SK-N-SH treated with all-trans-retinoic acid at 6 μM for 48 hours (cell line): ENCODE data around the gene DYNC1H1.

Experiments
- ATAC-seq: fragments of 200-7000 bp; cut with Tn5 transposase; 3 replicates; pipeline ENCODE4 v1.9.1; 2020; ENCODE audit warnings: mild to moderate bottlenecking, moderate library complexity
- ARNTL ChIP-seq: fragments of 450-650 bp; formaldehyde crosslinking; IDR thresholded peaks from 2 replicates; pipeline ENCODE4 v1.5.0; 2020; ENCODE audit warnings: low read depth, mild to moderate bottlenecking, moderate library complexity, borderline replicate concordance
- BACH2 ChIP-seq: fragments of 250-450 bp; sonication (Bioruptor Pico); IDR thresholded peaks from 2 replicates; pipeline ENCODE4 v1.9.0; 2021; ENCODE audit warnings: mild to moderate bottlenecking, borderline replicate concordance
- CREB5 ChIP-seq: fragments of 250-450 bp; sonication (Bioruptor Pico); IDR thresholded peaks from 2 replicates; pipeline ENCODE4 v1.5.1; 2020; ENCODE audit warnings: low read depth, mild to moderate bottlenecking, moderate library complexity
- CSDC2 ChIP-seq: fragments of 250-450 bp; sonication (Bioruptor Pico); IDR thresholded peaks from 2 replicates; pipeline ENCODE4 v1.5.0; 2020; ENCODE audit warnings: mild to moderate bottlenecking, moderate library complexity
- CSRNP3 ChIP-seq: fragments of 250-450 bp; sonication (Bioruptor Pico); IDR thresholded peaks from 2 replicates; pipeline ENCODE4 v1.5.1; 2021; ENCODE audit warnings: mild to moderate bottlenecking, moderate library complexity
- ESRRG ChIP-seq: fragments of 250-450 bp; sonication (Bioruptor Pico); IDR thresholded peaks from 2 replicates; pipeline ENCODE4 v1.6.1; 2021; ENCODE audit warnings: mild to moderate bottlenecking
- GLIS3 ChIP-seq: fragments of 250-450 bp; sonication (Bioruptor Pico); IDR thresholded peaks from 2 replicates; pipeline ENCODE4 v1.5.0; 2020; ENCODE audit warnings: mild to moderate bottlenecking, moderate library complexity
- ISL1 ChIP-seq: fragments of 250-450 bp; sonication (Bioruptor Pico); IDR thresholded peaks from 2 replicates; pipeline ENCODE4 v2.1.2; 2022; ENCODE audit warnings: mild to moderate bottlenecking, moderate library complexity
- OSR1 ChIP-seq: fragments of 250-450 bp; sonication (Bioruptor Pico); IDR thresholded peaks from 2 replicates; pipeline ENCODE4 v1.8.0; 2022; ENCODE audit warnings: moderate library complexity, mild to moderate bottlenecking, inconsistent platforms
- PATZ1 ChIP-seq: fragments of 250-450 bp; sonication (Bioruptor Pico); IDR thresholded peaks from 2 replicates; pipeline ENCODE4 v1.8.0; 2020; ENCODE audit warnings: mild to moderate bottlenecking, moderate library complexity, borderline replicate concordance
- POU6F1 ChIP-seq: fragments of 250-450 bp; sonication (Bioruptor Pico); IDR thresholded peaks from 2 replicates; pipeline ENCODE4 v1.8.0; 2021; ENCODE audit warnings: low read depth, mild to moderate bottlenecking, moderate library complexity, borderline replicate concordance
- PPARA ChIP-seq: fragments of 250-450 bp; sonication (Bioruptor Pico); IDR thresholded peaks from 2 replicates; pipeline ENCODE4 v1.5.0; 2020; ENCODE audit warnings: mild to moderate bottlenecking, borderline replicate concordance
- RARB ChIP-seq: fragments of 250-450 bp; sonication (Bioruptor Pico); IDR thresholded peaks from 2 replicates; pipeline ENCODE4 v1.8.0; 2021; ENCODE audit warnings: mild to moderate bottlenecking, moderate library complexity
- SNAI2 ChIP-seq: fragments of 250-450 bp; sonication (Bioruptor Pico); IDR thresholded peaks from 2 replicates; pipeline ENCODE4 v1.5.0; 2020; ENCODE audit warnings: mild to moderate bottlenecking, moderate library complexity
- TOX ChIP-seq: fragments of 250-450 bp; sonication (Bioruptor Pico); IDR thresholded peaks from 2 replicates; pipeline ENCODE4 v1.8.0; 2021; ENCODE audit warnings: mild to moderate bottlenecking, moderate library complexity, borderline replicate concordance
- TSHZ2 ChIP-seq: fragments of 250-450 bp; sonication (Bioruptor Pico); IDR thresholded peaks from 2 replicates; pipeline ENCODE4 v1.5.0; 2020; ENCODE audit warnings: mild to moderate bottlenecking, moderate library complexity
- ZC3H10 ChIP-seq: fragments of 250-450 bp; sonication (Bioruptor Pico); IDR thresholded peaks from 2 replicates; pipeline ENCODE4 v1.5.1; 2021; ENCODE audit warnings: mild to moderate bottlenecking, moderate library complexity
- ZFP3 ChIP-seq: fragments of 250-450 bp; sonication (Bioruptor Pico); IDR thresholded peaks from 2 replicates; pipeline ENCODE4 v1.5.0; 2020; ENCODE audit warnings: mild to moderate bottlenecking, moderate library complexity
- ZFP30 ChIP-seq: fragments of 450-650 bp; formaldehyde crosslinking; IDR thresholded peaks from 2 replicates; pipeline ENCODE4 v1.5.0; 2022; ENCODE audit warnings: mild to moderate bottlenecking, moderate library complexity
- ZNF565 ChIP-seq: fragments of 450-650 bp; formaldehyde crosslinking; conservative IDR thresholded peaks from 2 replicates; pipeline ENCODE4 v1.5.0; 2020; ENCODE audit warnings: low read depth, mild to moderate bottlenecking, moderate library complexity
- ZNF70 ChIP-seq: fragments of 450-650 bp; formaldehyde crosslinking; IDR thresholded peaks from 2 replicates; pipeline ENCODE4 v1.5.0; 2020; ENCODE audit warnings: mild to moderate bottlenecking, moderate library complexity
- ZNF8 ChIP-seq: fragments of 450-650 bp; formaldehyde crosslinking; IDR thresholded peaks from 2 replicates; pipeline ENCODE4 v1.5.0; 2020; ENCODE audit warnings: mild to moderate bottlenecking, moderate library complexity

The DYNC1H1 gene

GRCh38 chr14:102078831-102079699, 114.7 kb downstream of the DYNC1H1 start:
- ATAC-seq = peak; percentile 10
- TF ChIP-seq PATZ1 (CRISPR knock-in tag) (no peak), ARNTL (CRISPR knock-in tag) (no peak), CSDC2 (CRISPR knock-in tag) (no peak), ZNF565 (no peak), PPARA (no peak), ZNF8 (CRISPR knock-in tag) (no peak), ZFP30 (CRISPR knock-in tag) (no peak), GLIS3 (CRISPR knock-in tag) (no peak), ISL1 (no peak), RARB (no peak), ZC3H10 (CRISPR knock-in tag) (no peak), OSR1 (CRISPR knock-in tag) (no peak), BACH2 (CRISPR knock-in tag) (no peak), CSRNP3 (no peak), CREB5 (no peak), TOX (no peak), TSHZ2 (CRISPR knock-in tag) (no peak), POU6F1 (CRISPR knock-in tag) (no peak)

- TF ChIP-seq ZFP30 (CRISPR knock-in tag) (no peak), ZNF70 (no peak), ISL1 (no peak), ZNF8 (CRISPR knock-in tag) (no peak), PPARA (no peak), ZC3H10 (CRISPR knock-in tag) (no peak), CREB5 (no peak), ZFP3 (CRISPR knock-in tag) (no peak), SNAI2 (CRISPR knock-in tag) (no peak), ESRRG (CRISPR knock-in tag) (no peak), TSHZ2 (CRISPR knock-in tag) (no peak), PATZ1 (CRISPR knock-in tag) (no peak), RARB (no peak)
- ATAC-seq = no peak
Observed at GRCh38 chr14:102079700-102079979, 115.3 kb downstream of the DYNC1H1 start.
